Measurements from ENCODE around the gene MCM8. TPM values are rescaled to one million over a fixed set of nuclear protein-coding genes. Genes with fewer than 3 reads are reported as not detected.

Gene MCM8
- total RNA-seq, 1 experiment from 2014 or later: 28.0 TPM

- Mint-ChIP-seq H3K27ac (no peak overlapping the region), H3K27me3 (ENCODE audit: low read depth) (no peaks in the 10 kb centered on the region), H3K4me3 (no peak overlapping the region), H3K36me3 (peaks cover 48% of the 10 kb centered on the region), H3K9me3 (no peaks in the 10 kb centered on the region), H3K4me1 (peaks cover 9% of the 10 kb centered on the region)
- POLR2A ChIA-PET: no interaction called here
- CTCF ChIA-PET: no interaction called here
- TF ChIP-seq SOX15 (CRISPR knock-in tag; IDR thresholded peaks at IDR 0.05) (no peak), NR2C2 (CRISPR knock-in tag; IDR thresholded peaks at IDR 0.05) (no peak), FOXP1 (CRISPR knock-in tag; IDR thresholded peaks at IDR 0.05; ENCODE audit: borderline replicate concordance) (no peak), TEAD4 (CRISPR knock-in tag; IDR thresholded peaks at IDR 0.05) (no peak), PREB (CRISPR knock-in tag; IDR thresholded peaks at IDR 0.05; ENCODE audit: borderline replicate concordance) (no peak), MAX (CRISPR knock-in tag; IDR thresholded peaks at IDR 0.05) (no peak), ERG (CRISPR knock-in tag; IDR thresholded peaks at IDR 0.05) (no peak), GABPB1 (CRISPR knock-in tag; IDR thresholded peaks at IDR 0.05) (no peak), CREM (CRISPR knock-in tag; IDR thresholded peaks at IDR 0.05) (no peak), MYBL2 (CRISPR knock-in tag; IDR thresholded peaks at IDR 0.05) (no peak), JAZF1 (CRISPR knock-in tag; IDR thresholded peaks at IDR 0.05) (no peak), NFATC4 (CRISPR knock-in tag; IDR thresholded peaks at IDR 0.05) (no peak), PRRX2 (CRISPR knock-in tag; IDR thresholded peaks at IDR 0.05) (no peak), JUN (CRISPR knock-in tag; IDR thresholded peaks at IDR 0.05) (no peak)
- DNase-seq (ENCODE audit: low spot score) (no peak), ATAC-seq (no peak)
Measured at GRCh38 chr20:6012179-6012578, 61.7 kb downstream of the MCM8 start.

- no peaks in the 10 kb centered on the region for H3K4me1 Mint-ChIP-seq
- ATAC-seq: no peak
- POLR2A ChIA-PET: no interaction called here
- no peak overlapping the region for H3K4me3 Mint-ChIP-seq
- CTCF ChIA-PET: no interaction called here
- TF ChIP-seq SOX15 (CRISPR knock-in tag; IDR thresholded peaks at IDR 0.05): no peak
- TF ChIP-seq RORB (CRISPR knock-in tag; IDR thresholded peaks at IDR 0.05): no peak
- no peak for TF ChIP-seq ATF6 (CRISPR knock-in tag; IDR thresholded peaks at IDR 0.05)
- TF ChIP-seq TEAD1 (CRISPR knock-in tag; IDR thresholded peaks at IDR 0.05): no peak
- no peak for TF ChIP-seq ZBTB21 (CRISPR knock-in tag; IDR thresholded peaks at IDR 0.05; ENCODE audit: borderline replicate concordance)
- TF ChIP-seq ZNF532 (CRISPR knock-in tag; IDR thresholded peaks at IDR 0.05; ENCODE audit: borderline replicate concordance): no peak
- no peak for TF ChIP-seq STAT6 (CRISPR knock-in tag; conservative IDR thresholded peaks at IDR 0.05; ENCODE audit: low read depth)
- no peak for TF ChIP-seq GTF2I (CRISPR knock-in tag; conservative IDR thresholded peaks at IDR 0.05)
- no peak for TF ChIP-seq E2F4 (CRISPR knock-in tag; IDR thresholded peaks at IDR 0.05; ENCODE audit: borderline replicate concordance, low read depth)
- DNase-seq (ENCODE audit: low spot score): no peak
- no peak overlapping the region for H3K27ac Mint-ChIP-seq
- H3K9me3 Mint-ChIP-seq: no peaks in the 10 kb centered on the region
- peaks cover 52% of the 10 kb centered on the region for H3K36me3 Mint-ChIP-seq
- no peaks in the 10 kb centered on the region for H3K27me3 Mint-ChIP-seq (ENCODE audit: low read depth)
Measured at GRCh38 chr20:6014017-6014416, 63.6 kb downstream of the MCM8 start.
